H1 (cell line): Measurements from ENCODE around the gene PCNX1. TPM values are rescaled to one million over a fixed set of nuclear protein-coding genes. Genes with fewer than 3 reads are reported as not detected.

ENCODE experiments used
- CTCF ChIA-PET: fragments of 300-600 bp; sonication (Branson Sonifier 250); formaldehyde crosslinking; loops from one replicate; lab custom pipeline; 2021; ENCODE audit not compliant: partially characterized antibody; lab: Charles Lee
- POLR2A ChIA-PET: fragments of 300-600 bp; sonication (Branson Sonifier 250); formaldehyde crosslinking; loops from one replicate; lab custom pipeline; 2021; ENCODE audit warnings: inconsistent platforms; ENCODE audit not compliant: partially characterized antibody; lab: Charles Lee
- DNase-seq, 2 experiments: peaks; one replicate each; pipeline versions ENCODE4 v3.0.0 to v3.0.0-alpha.2; 2010 to 2022; ENCODE audit warnings: low spot score in 2 of 2, low read depth in 1 of 2, mixed read lengths in 1 of 2
- FAIRE-seq: peaks from 2 replicates; lab custom pipeline; 2011; peaks lifted over from hg19 to GRCh38; lab: Jason Lieb, UNC
- H2AFZ ChIP-seq: 2 replicates; pipeline ENCODE4 v1.8.1; 2012; ENCODE audit warnings: low read length, inconsistent platforms
- H2AK5ac ChIP-seq: 2 replicates; pipeline ENCODE4 v1.6.1; 2013; ENCODE audit warnings: low read depth, low read length
- H2BK120ac ChIP-seq: replicated peaks from 2 replicates; pipeline ENCODE3; 2013; ENCODE audit warnings: low read depth, low read length, inconsistent platforms
- H2BK12ac ChIP-seq: 2 replicates; pipeline ENCODE4 v1.6.1; 2013; ENCODE audit warnings: low read depth, low read length
- H2BK15ac ChIP-seq: 2 replicates; pipeline ENCODE4 v1.6.1; 2013; ENCODE audit warnings: low read length
- H2BK20ac ChIP-seq: 2 replicates; pipeline ENCODE4 v1.6.1; 2013; ENCODE audit warnings: low read length
- H2BK5ac ChIP-seq: 2 replicates; pipeline ENCODE4 v1.6.1; 2013; ENCODE audit warnings: low read depth, low read length
- H3K14ac ChIP-seq: 2 replicates; pipeline ENCODE4 v1.6.1; 2013; ENCODE audit warnings: inconsistent platforms; ENCODE audit not compliant: insufficient read length
- H3K18ac ChIP-seq: 2 replicates; pipeline ENCODE4 v1.6.1; 2013; ENCODE audit warnings: low read length; ENCODE audit errors: extremely low read depth
- H3K23ac ChIP-seq: 2 replicates; pipeline ENCODE4 v1.6.1; 2013; ENCODE audit warnings: inconsistent platforms; ENCODE audit not compliant: insufficient read length
- H3K23me2 ChIP-seq: 2 replicates; pipeline ENCODE4 v1.6.1; 2013; ENCODE audit warnings: low read depth, low read length
- H3K27ac ChIP-seq: 2 replicates; pipeline ENCODE4 v1.6.1; 2011; ENCODE audit warnings: low read depth, low read length, inconsistent platforms
- H3K27me3 ChIP-seq, 4 experiments: replicated peaks in 1 of 4; 1 replicate in 1 of 4; 2 replicates in 3 of 4; pipeline versions ENCODE4 v1.6.1 to v1.8.1; 2011 to 2013; ENCODE audit warnings: low read length in 3 of 4, mild to moderate bottlenecking in 3 of 4, inconsistent platforms in 2 of 4, mixed read lengths in 2 of 4, moderate library complexity in 1 of 4; ENCODE audit not compliant: control insufficient read depth in 3 of 4, insufficient read depth in 3 of 4; ENCODE audit errors: extremely low read depth in 1 of 4
- H3K36me3 ChIP-seq, 4 experiments: 2 replicates each; pipeline versions ENCODE4 v1.6.1 to v1.8.1; 2011 to 2013; ENCODE audit warnings: mild to moderate bottlenecking in 4 of 4, low read length in 3 of 4, moderate library complexity in 2 of 4, control low read depth in 1 of 4, inconsistent platforms in 1 of 4; ENCODE audit not compliant: insufficient read depth in 4 of 4, control insufficient read depth in 2 of 4
- H3K4ac ChIP-seq: replicated peaks from 2 replicates; pipeline ENCODE3; 2013; ENCODE audit warnings: low read length, low read depth, mixed read lengths, inconsistent platforms; ENCODE audit not compliant: insufficient read length
- H3K4me1 ChIP-seq, 4 experiments: replicated peaks in 1 of 4; 1 replicate in 1 of 4; 2 replicates in 3 of 4; pipeline versions ENCODE4 v1.6.1 to v1.8.1; 2011 to 2013; ENCODE audit warnings: low read length in 3 of 4, inconsistent platforms in 2 of 4, mixed read lengths in 1 of 4; ENCODE audit not compliant: insufficient read depth in 4 of 4, control insufficient read depth in 3 of 4
- H3K4me2 ChIP-seq, 2 experiments: 2 replicates each; pipeline versions ENCODE4 v1.6.1 to v1.8.1; 2011 to 2013; ENCODE audit warnings: low read depth in 2 of 2, low read length in 2 of 2, control low read depth in 1 of 2, inconsistent platforms in 1 of 2, mild to moderate bottlenecking in 1 of 2; ENCODE audit not compliant: insufficient read depth in 1 of 2
- H3K4me3 ChIP-seq, 4 experiments: fragments of 200-600, 300-600 bp in 1 of 4; sonication (generic), shearing (Covaris generic), sonication (Bioruptor Twin) in 1 of 4; 2 replicates each; pipeline versions ENCODE4 v1.5.1 to v1.8.1; 2011 to 2016; ENCODE audit warnings: low read length in 4 of 4, low read depth in 3 of 4, control low read depth in 2 of 4, inconsistent platforms in 2 of 4, mild to moderate bottlenecking in 2 of 4, mixed read lengths in 1 of 4, moderate library complexity in 1 of 4; ENCODE audit not compliant: insufficient read depth in 2 of 4; ENCODE audit errors: extremely low read depth in 1 of 4
- H3K56ac ChIP-seq: replicated peaks from 2 replicates; pipeline ENCODE3; 2013; ENCODE audit warnings: low read depth, mild to moderate bottlenecking, mixed read lengths, low read length, inconsistent platforms; ENCODE audit not compliant: insufficient read length
- H3K79me1 ChIP-seq: 2 replicates; pipeline ENCODE4 v1.6.1; 2013; ENCODE audit warnings: low read depth, low read length, control low read depth
- H3K79me2 ChIP-seq, 2 experiments: 2 replicates each; pipeline versions ENCODE4 v1.6.1 to v1.8.1; 2012 to 2013; ENCODE audit warnings: low read length in 2 of 2, mild to moderate bottlenecking in 2 of 2, inconsistent platforms in 1 of 2; ENCODE audit not compliant: insufficient read depth in 2 of 2, control insufficient read depth in 1 of 2
- H3K9ac ChIP-seq, 4 experiments: replicated peaks in 1 of 4; 1 replicate in 1 of 4; 2 replicates in 3 of 4; pipeline versions ENCODE4 v1.6.1 to v1.8.1; 2011 to 2013; ENCODE audit warnings: low read depth in 3 of 4, low read length in 3 of 4, control low read depth in 2 of 4, mild to moderate bottlenecking in 2 of 4, moderate library complexity in 2 of 4, inconsistent platforms in 1 of 4; ENCODE audit errors: extremely low read depth in 1 of 4
- H3K9me3 ChIP-seq, 2 experiments: 2 replicates each; pipeline versions ENCODE4 v1.6.1 to v1.8.1; 2012 to 2013; ENCODE audit warnings: mild to moderate bottlenecking in 2 of 2, moderate library complexity in 2 of 2, control low read depth in 1 of 2, inconsistent platforms in 1 of 2, low read depth in 1 of 2, low read length in 1 of 2, mixed read lengths in 1 of 2; ENCODE audit not compliant: insufficient read depth in 2 of 2
- H4K20me1 ChIP-seq, 2 experiments: replicated peaks in 1 of 2; 2 replicates each; pipeline versions ENCODE3 to v1.8.1; 2011 to 2013; ENCODE audit warnings: inconsistent platforms in 2 of 2, low read length in 2 of 2, mild to moderate bottlenecking in 1 of 2; ENCODE audit not compliant: insufficient read depth in 2 of 2, control insufficient read depth in 1 of 2
- H4K5ac ChIP-seq: 2 replicates; pipeline ENCODE4 v1.6.1; 2013; ENCODE audit warnings: low read length, low read depth, mixed read lengths, inconsistent platforms; ENCODE audit not compliant: insufficient read length
- H4K8ac ChIP-seq: 2 replicates; pipeline ENCODE4 v1.8.0; 2013; ENCODE audit warnings: mild to moderate bottlenecking, moderate library complexity, low read length, inconsistent platforms; ENCODE audit not compliant: insufficient read depth; ENCODE audit errors: extremely low read depth
- H4K91ac ChIP-seq: replicated peaks from 2 replicates; pipeline ENCODE3; 2013; ENCODE audit warnings: low read length, mixed read lengths, inconsistent platforms; ENCODE audit not compliant: insufficient read length
- BRCA1 ChIP-seq: IDR thresholded peaks from 2 replicates; pipeline ENCODE4 v1.6.1; 2012; ENCODE audit warnings: low read depth, low read length, improper control_type of control experiment
- CEBPB ChIP-seq: IDR thresholded peaks from 2 replicates; pipeline ENCODE4 v1.6.1; 2012; ENCODE audit warnings: low read depth, low read length
- CHD1 ChIP-seq: IDR thresholded peaks from 2 replicates; pipeline ENCODE4 v1.6.1; 2012; ENCODE audit warnings: low read depth, low read length, improper control_type of control experiment
- CHD2 ChIP-seq: IDR thresholded peaks from 2 replicates; pipeline ENCODE4 v1.6.1; 2012; ENCODE audit warnings: low read length, improper control_type of control experiment
- CTBP2 ChIP-seq: IDR thresholded peaks from 2 replicates; pipeline ENCODE4 v1.7.0; 2011; ENCODE audit warnings: borderline replicate concordance, mild to moderate bottlenecking, moderate library complexity, mixed read lengths, low read length; ENCODE audit not compliant: insufficient read depth, insufficient read length
- EGR1 ChIP-seq: IDR thresholded peaks from 2 replicates; pipeline ENCODE4 v1.6.1; 2011; ENCODE audit warnings: low read depth, low read length, borderline replicate concordance
- HDAC6 ChIP-seq: IDR thresholded peaks from one replicate; pipeline ENCODE4 v1.7.1; 2012; ENCODE audit warnings: low read depth, mild to moderate bottlenecking, inconsistent platforms, low read length, moderate library complexity
- JUND ChIP-seq: IDR thresholded peaks from 2 replicates; pipeline ENCODE4 v1.6.1; 2011; ENCODE audit warnings: mild to moderate bottlenecking, improper control_type of control experiment, low read length
- POLR2A ChIP-seq, 2 experiments: IDR thresholded peaks; 1 replicate in 1 of 2; 2 replicates in 1 of 2; pipeline ENCODE4 v1.6.1; 2011; ENCODE audit warnings: low read depth in 2 of 2, low read length in 2 of 2, mild to moderate bottlenecking in 2 of 2; ENCODE audit errors: control extremely low read depth in 1 of 2
- RBBP5 ChIP-seq: IDR thresholded peaks from 2 replicates; pipeline ENCODE4 v1.7.1; 2012; ENCODE audit warnings: low read depth, mild to moderate bottlenecking, inconsistent platforms, low read length, moderate library complexity, borderline replicate concordance
- TBP ChIP-seq: IDR thresholded peaks from 2 replicates; pipeline ENCODE4 v1.6.1; 2011; ENCODE audit warnings: low read depth, low read length, improper control_type of control experiment
- YY1 ChIP-seq: IDR thresholded peaks from 2 replicates; pipeline ENCODE4 v1.6.1; 2011; ENCODE audit warnings: low read depth, mild to moderate bottlenecking, low read length
- WGBS, 2 experiments: shearing (Covaris generic) in 1 of 2; methylation state at CpG; one replicate each; pipeline versions ENCODE4 v1.1.6 to v1.1.7; 2013 to 2015; ENCODE audit warnings: low lambda C conversion rate in 2 of 2, mixed read lengths in 2 of 2, inconsistent platforms in 1 of 2, low coverage in 1 of 2, missing lambda C conversion rate in 1 of 2; ENCODE audit not compliant: insufficient replicate concordance in 2 of 2, insufficient coverage in 1 of 2, insufficient read length in 1 of 2; ENCODE audit errors: extremely low coverage in 1 of 2, missing lambda C conversion rate in 1 of 2; 5-methylcytosine and 5-hydroxymethylcytosine counted together
- polyA plus RNA-seq, 7 experiments: library from polyadenylated mRNA; depleted of rRNA in 3 of 7; stranded (reverse) in 5 of 7; unstranded in 2 of 7; fragments of >200 nt in 5 of 7; fragments of 200-250 nt in 2 of 7; gene quantifications; 1 replicate in 5 of 7; 2 replicates in 1 of 7; 4 replicates in 1 of 7; pipeline versions ENCODE4 v1.2.1 to v1.2.3, GENCODE V29; 2011 to 2013; ENCODE audit warnings: missing spikeins in 2 of 7, mixed read lengths in 2 of 7
- total RNA-seq: library from RNA; stranded (reverse); fragmentation: NEBNext Ultra II Directional; extraction: Animal tissue kit (Norgen Biotek cat#: 25700); gene quantifications from 2 replicates; pipeline ENCODE4 v1.2.1, GENCODE V29; 2021

The PCNX1 gene
- total and polyA plus RNA-seq, 2 of the 8 experiments (the other 6 are each of a cell fraction or from before 2014, with no cell fraction given), result 37.7 to 53.2 TPM

DNA sequence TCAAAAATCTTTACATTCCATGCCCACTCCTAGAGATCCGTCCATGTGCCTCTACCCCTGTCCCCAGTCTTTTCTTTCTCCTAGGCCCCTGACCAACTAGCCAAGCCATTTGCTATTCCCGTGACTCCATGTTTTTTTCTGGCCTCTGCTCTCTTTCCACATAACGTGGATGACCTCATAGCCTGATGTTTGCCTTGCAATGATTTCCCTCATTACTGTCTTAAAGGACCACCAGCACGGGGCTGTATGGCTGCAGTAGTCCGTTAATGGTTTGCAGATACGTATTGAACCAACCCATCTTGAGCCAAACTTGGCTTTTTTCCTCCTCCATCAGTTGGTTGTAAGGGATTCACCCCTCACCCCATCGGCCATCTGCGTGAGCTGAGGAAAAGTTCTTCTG lies 226.0 kb downstream of the PCNX1 start:
- Histone ChIP-seq H4K8ac (no peak overlapping the region), H2BK20ac (no peak overlapping the region), H3K4me3 (no peak overlapping the region), H3K27me3 (no peaks in the 10 kb centered on the region), H3K14ac (no peak overlapping the region), H2BK120ac (no peak overlapping the region), H4K91ac (no peak overlapping the region), H2BK15ac (0 out of 2 replicates have a peak overlapping the region, but pooled peaks have one; percentile 23), H3K23ac (no peak overlapping the region), H3K23me2 (no peaks in the 10 kb centered on the region), H2AK5ac (no peak overlapping the region), H3K27ac (no peak overlapping the region), H4K5ac (no peak overlapping the region), H3K79me1 (no peaks in the 10 kb centered on the region), H3K56ac (no peak overlapping the region), H3K36me3 (no peaks in the 10 kb centered on the region), H3K4me2 (no peak overlapping the region), H4K20me1 (no peaks in the 10 kb centered on the region), H3K18ac (no peak overlapping the region), H3K4me1 (peaks cover 0 to 2% (median 0%) of the 10 kb centered on the region in 4 experiments; a peak in 1 of 7 replicates), H3K9me3 (peaks cover 2 to 6% of the 10 kb centered on the region in 2 experiments; a peak in 1 of 4 replicates), H3K9ac (no peak overlapping the region), H2AFZ (no peak overlapping the region), H3K4ac (no peak overlapping the region), H2BK12ac (no peak overlapping the region), H3K79me2 (no peaks in the 10 kb centered on the region), H2BK5ac (no peak overlapping the region)
- POLR2A ChIA-PET, result no interaction called here
- no peak for DNase-seq
- CTCF ChIA-PET, result interaction anchor here (1.0 to 1.3 kb wide), 4 partner anchors 29 to 721 kb away, joined by 3 to 4 read pairs (median 3); no protein-coding TSS in a partner anchor
- FAIRE-seq, result no peak
- TF ChIP-seq CTBP2, result no peak
- TF ChIP-seq YY1, result no peak
- no peak for TF ChIP-seq TBP
- TF ChIP-seq HDAC6, result no peak
- TF ChIP-seq CHD1, result no peak
- TF ChIP-seq POLR2A (IDR thresholded peaks at IDR 0.05; ENCODE audit: control extremely low read depth in 1 of 2, low read depth in 2 of 2, low read length in 2 of 2), result no peak
- no peak for TF ChIP-seq CHD2
- TF ChIP-seq CEBPB, result no peak
- no peak for TF ChIP-seq JUND
- no peak for TF ChIP-seq EGR1
- no peak for TF ChIP-seq RBBP5
- no peak for TF ChIP-seq BRCA1
- 92% methylated on average over 8 of the region's 8 CpGs; no CpG with 5 or more reads in 1 of the 2 experiments for WGBS, 2 experiments
